Measurements from ENCODE around the gene SLC38A2.

DNA sequence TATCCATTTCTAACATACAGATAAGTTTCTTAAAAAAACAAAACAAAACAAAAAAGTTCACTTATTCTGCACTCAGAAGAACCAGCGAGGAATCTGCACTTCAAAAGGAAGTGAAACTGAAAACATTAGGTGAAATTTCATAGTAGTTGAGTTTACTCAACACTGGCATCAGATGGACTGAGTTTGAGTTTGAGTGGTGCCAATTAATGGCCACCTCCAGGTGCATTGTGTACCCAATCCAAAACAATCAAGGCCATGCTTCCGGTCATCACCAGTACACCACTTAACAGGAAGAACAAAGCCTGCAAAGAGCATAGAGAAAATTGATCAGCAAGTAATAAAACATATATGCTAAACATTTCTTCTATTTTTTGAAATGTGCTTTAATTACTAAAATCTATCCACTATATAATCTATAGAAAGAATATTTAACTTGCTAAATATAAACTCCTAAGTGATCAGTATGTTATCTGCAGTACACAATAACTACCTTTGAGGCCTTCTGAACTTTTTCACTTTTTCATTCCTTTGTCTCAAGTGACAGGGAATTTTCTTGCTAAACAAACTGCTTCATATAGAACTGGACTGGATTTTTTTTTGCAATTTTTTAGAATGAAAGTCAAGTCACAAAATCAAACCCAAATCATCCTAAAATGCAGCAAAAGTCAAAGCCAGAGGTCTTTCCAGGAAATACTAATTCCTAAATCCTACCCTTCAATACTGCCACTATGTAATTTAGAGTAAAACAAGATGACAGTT, 11.5 kb downstream of the SLC38A2 start:
- TF ChIP-seq POLR2A (IDR thresholded peaks at IDR 0.05), result no peak
- TF ChIP-seq, protein P1, sequence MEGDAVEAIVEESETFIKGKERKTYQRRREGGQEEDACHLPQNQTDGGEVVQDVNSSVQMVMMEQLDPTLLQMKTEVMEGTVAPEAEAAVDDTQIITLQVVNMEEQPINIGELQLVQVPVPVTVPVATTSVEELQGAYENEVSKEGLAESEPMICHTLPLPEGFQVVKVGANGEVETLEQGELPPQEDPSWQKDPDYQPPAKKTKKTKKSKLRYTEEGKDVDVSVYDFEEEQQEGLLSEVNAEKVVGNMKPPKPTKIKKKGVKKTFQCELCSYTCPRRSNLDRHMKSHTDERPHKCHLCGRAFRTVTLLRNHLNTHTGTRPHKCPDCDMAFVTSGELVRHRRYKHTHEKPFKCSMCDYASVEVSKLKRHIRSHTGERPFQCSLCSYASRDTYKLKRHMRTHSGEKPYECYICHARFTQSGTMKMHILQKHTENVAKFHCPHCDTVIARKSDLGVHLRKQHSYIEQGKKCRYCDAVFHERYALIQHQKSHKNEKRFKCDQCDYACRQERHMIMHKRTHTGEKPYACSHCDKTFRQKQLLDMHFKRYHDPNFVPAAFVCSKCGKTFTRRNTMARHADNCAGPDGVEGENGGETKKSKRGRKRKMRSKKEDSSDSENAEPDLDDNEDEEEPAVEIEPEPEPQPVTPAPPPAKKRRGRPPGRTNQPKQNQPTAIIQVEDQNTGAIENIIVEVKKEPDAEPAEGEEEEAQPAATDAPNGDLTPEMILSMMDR (IDR thresholded peaks at IDR 0.05), result no peak
- TF ChIP-seq EP300 (IDR thresholded peaks at IDR 0.05), result no peak

Data from tibial nerve (tissue), 4 donors.